ENCODE measurements around the gene MMADHC. TPM values are rescaled to one million over a fixed set of nuclear protein-coding genes. Genes with fewer than 3 reads are reported as not detected.

The MMADHC gene
- total RNA-seq, 1 donor from 2014 or later: 70.9 TPM

GRCh38 chr2:149537092-149537726 is 50.4 kb downstream of the MMADHC start:
- no peaks in the 10 kb centered on the region for H3K4me1 ChIP-seq
- intact Hi-C loops (cut with DNase I): no loop called here
- H3K36me3 ChIP-seq: no peaks in the 10 kb centered on the region
- DNase-seq (no peak), ATAC-seq (no peak)
- H3K27ac ChIP-seq: no peak overlapping the region
- H3K9me3 ChIP-seq: no peaks in the 10 kb centered on the region
- no peak overlapping the region for H3K4me3 ChIP-seq
- no peak for TF ChIP-seq CTCF (IDR thresholded peaks at IDR 0.05)
- H3K27me3 ChIP-seq: no peaks in the 10 kb centered on the region

GRCh38 chr2:149536649-149537048 is 50.9 kb downstream of the MMADHC start:
- H3K36me3 ChIP-seq: no peaks in the 10 kb centered on the region
- H3K27ac ChIP-seq: no peak overlapping the region
- ATAC-seq: no peak
- H3K4me3 ChIP-seq: no peak overlapping the region
- intact Hi-C loops (cut with DNase I): no loop called here
- H3K27me3 ChIP-seq: no peaks in the 10 kb centered on the region
- DNase-seq: no peak
- no peak for TF ChIP-seq CTCF (IDR thresholded peaks at IDR 0.05)
- H3K4me1 ChIP-seq: no peaks in the 10 kb centered on the region
- H3K9me3 ChIP-seq: no peaks in the 10 kb centered on the region

- Histone ChIP-seq H3K4me1 (no peaks in the 10 kb centered on the region), H3K36me3 (no peaks in the 10 kb centered on the region), H3K9me3 (no peaks in the 10 kb centered on the region), H3K27ac (no peak overlapping the region), H3K27me3 (no peaks in the 10 kb centered on the region), H3K4me3 (no peak overlapping the region)
- intact Hi-C loops (cut with DNase I): no loop called here
- no peak for TF ChIP-seq CTCF (IDR thresholded peaks at IDR 0.05)
- no peak for ATAC-seq
- no peak for DNase-seq
Observed at GRCh38 chr2:149534674-149535073, 52.9 kb downstream of the MMADHC start.

GRCh38 chr2:149528983-149529382 is 58.6 kb downstream of the MMADHC start:
- ATAC-seq (no peak), DNase-seq (no peak)
- H3K27me3 ChIP-seq: peaks cover 6% of the 10 kb centered on the region
- H3K9me3 ChIP-seq: no peaks in the 10 kb centered on the region
- H3K27ac ChIP-seq: no peak overlapping the region
- no peak overlapping the region for H3K4me3 ChIP-seq
- intact Hi-C loops (cut with DNase I): no loop called here
- no peak for TF ChIP-seq CTCF (IDR thresholded peaks at IDR 0.05)
- H3K36me3 ChIP-seq: no peaks in the 10 kb centered on the region
- no peaks in the 10 kb centered on the region for H3K4me1 ChIP-seq

GRCh38 chr2:149527998-149528755 is 59.4 kb downstream of the MMADHC start:
- no peaks in the 10 kb centered on the region for H3K9me3 ChIP-seq
- intact Hi-C loops (cut with DNase I): no loop called here
- ATAC-seq (no peak), DNase-seq (no peak)
- no peaks in the 10 kb centered on the region for H3K4me1 ChIP-seq
- H3K27ac ChIP-seq: no peak overlapping the region
- H3K4me3 ChIP-seq: no peak overlapping the region
- no peak for TF ChIP-seq CTCF (IDR thresholded peaks at IDR 0.05)
- peaks cover 6% of the 10 kb centered on the region for H3K27me3 ChIP-seq
- H3K36me3 ChIP-seq: no peaks in the 10 kb centered on the region
